Astrocyte of the cerebellum (primary cell): Measurements from ENCODE around the gene NCMAP.

ENCODE experiments used
- DNase-seq: peaks from one replicate; pipeline ENCODE4 v3.0.0-alpha.2; 2011; ENCODE audit warnings: low read depth
- H3K4me3 ChIP-seq: 2 replicates; pipeline ENCODE4 v1.5.1; 2011; ENCODE audit warnings: mild to moderate bottlenecking, low read depth, low read length, moderate library complexity
- in situ Hi-C: cut with HindIII; loops from 2 replicates; pipeline ENCODE4 v1.10.0; 2017; ENCODE audit warnings: low sequenced_read_pairs
- TF ChIP-seq, protein P1 (sequence below): IDR thresholded peaks from 2 replicates; pipeline ENCODE4 v1.5.1; 2012; ENCODE audit warnings: low read length, low read depth, moderate library complexity, mild to moderate bottlenecking; ENCODE audit errors: missing control alignments

NCMAP gene

DNA sequence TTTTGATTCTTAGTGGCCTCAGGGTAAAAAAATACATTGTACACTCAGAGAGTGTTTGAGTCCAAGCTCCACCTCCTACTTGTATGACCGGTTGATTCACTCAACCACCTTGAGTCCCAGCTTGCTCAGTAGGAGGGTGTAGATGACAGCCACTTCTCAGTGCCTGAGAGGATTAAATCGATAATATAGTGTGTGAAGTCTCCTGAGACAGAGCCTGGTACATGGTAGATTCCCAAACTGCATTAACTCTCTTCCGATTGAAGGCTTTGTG, 38.4 kb downstream of the NCMAP start:
- H3K4me3 ChIP-seq, result no peak overlapping the region
- DNase-seq, result no peak
- TF ChIP-seq, protein P1, sequence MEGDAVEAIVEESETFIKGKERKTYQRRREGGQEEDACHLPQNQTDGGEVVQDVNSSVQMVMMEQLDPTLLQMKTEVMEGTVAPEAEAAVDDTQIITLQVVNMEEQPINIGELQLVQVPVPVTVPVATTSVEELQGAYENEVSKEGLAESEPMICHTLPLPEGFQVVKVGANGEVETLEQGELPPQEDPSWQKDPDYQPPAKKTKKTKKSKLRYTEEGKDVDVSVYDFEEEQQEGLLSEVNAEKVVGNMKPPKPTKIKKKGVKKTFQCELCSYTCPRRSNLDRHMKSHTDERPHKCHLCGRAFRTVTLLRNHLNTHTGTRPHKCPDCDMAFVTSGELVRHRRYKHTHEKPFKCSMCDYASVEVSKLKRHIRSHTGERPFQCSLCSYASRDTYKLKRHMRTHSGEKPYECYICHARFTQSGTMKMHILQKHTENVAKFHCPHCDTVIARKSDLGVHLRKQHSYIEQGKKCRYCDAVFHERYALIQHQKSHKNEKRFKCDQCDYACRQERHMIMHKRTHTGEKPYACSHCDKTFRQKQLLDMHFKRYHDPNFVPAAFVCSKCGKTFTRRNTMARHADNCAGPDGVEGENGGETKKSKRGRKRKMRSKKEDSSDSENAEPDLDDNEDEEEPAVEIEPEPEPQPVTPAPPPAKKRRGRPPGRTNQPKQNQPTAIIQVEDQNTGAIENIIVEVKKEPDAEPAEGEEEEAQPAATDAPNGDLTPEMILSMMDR, result no peak
- in situ Hi-C loops, result no loop called here

DNA sequence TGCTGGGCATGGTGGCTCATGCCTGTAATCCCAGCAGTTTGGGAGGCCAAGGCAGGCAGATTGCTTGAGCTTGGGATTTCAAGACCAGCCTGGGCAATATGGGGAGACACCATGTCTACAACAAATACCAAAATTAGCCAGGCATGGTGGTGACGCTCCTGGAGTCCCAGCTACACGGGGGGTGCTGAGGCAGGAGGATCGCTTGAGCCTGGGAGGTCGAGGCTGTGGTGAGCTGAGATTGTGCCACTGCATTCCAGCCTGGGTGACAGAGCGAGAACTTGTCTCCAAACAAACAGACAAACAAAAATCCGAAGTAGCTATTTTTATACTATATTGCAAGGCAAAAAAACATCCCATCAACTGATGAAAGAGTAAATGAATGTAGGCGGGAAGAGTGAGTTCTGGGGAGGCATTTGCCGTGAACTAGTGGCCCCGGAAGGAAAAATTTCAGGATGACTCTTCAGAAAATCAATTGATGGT, 40.6 kb downstream of the NCMAP start:
- no peak for DNase-seq
- TF ChIP-seq, protein P1, result no peak
- H3K4me3 ChIP-seq, result no peak overlapping the region
- in situ Hi-C loops, result no loop called here

DNA sequence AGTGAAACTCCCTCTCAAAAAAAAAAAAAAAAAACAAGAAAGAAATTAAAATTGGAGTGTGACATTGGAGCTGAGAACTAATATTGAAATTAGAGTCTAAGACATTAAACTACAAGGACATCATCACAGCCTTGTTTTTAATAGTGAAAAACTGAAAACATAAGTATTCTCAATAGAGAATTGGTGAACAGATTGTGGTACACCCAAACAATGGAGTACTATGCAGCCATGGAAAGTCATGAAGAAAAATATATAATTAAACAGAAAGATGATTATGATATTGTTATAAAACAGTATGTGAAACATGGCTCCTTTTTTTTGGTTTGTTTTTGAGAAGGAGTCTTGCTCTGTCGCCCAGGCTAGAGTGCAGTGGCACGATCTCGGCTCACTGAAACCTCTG, 43.4 kb downstream of the NCMAP start:
- TF ChIP-seq, protein P1, result no peak
- DNase-seq, result no peak
- in situ Hi-C loops, result no loop called here
- no peak overlapping the region for H3K4me3 ChIP-seq

DNA sequence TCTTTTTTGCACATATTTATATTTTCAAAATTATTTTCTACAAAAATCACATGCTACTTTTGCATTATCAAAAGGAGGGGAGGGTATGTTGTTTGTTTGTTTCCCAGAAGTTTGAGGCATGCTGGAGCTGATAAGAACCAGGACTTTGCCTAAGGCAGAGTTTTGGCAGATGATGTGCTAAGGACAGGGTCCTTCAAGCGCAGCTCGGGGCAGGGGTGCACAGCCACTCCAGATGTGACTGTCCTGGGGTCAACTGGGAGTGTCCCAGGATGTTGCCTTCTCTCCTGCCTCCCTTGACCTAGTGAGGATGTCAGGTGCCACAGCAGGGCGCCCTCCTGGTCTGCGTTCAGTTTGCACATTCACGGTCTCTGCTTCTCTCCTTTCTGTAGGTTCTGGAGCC, 44.7 kb downstream of the NCMAP start:
- no peak for DNase-seq
- no peak overlapping the region for H3K4me3 ChIP-seq
- TF ChIP-seq, protein P1, result no peak
- in situ Hi-C loops, result no loop called here

DNA sequence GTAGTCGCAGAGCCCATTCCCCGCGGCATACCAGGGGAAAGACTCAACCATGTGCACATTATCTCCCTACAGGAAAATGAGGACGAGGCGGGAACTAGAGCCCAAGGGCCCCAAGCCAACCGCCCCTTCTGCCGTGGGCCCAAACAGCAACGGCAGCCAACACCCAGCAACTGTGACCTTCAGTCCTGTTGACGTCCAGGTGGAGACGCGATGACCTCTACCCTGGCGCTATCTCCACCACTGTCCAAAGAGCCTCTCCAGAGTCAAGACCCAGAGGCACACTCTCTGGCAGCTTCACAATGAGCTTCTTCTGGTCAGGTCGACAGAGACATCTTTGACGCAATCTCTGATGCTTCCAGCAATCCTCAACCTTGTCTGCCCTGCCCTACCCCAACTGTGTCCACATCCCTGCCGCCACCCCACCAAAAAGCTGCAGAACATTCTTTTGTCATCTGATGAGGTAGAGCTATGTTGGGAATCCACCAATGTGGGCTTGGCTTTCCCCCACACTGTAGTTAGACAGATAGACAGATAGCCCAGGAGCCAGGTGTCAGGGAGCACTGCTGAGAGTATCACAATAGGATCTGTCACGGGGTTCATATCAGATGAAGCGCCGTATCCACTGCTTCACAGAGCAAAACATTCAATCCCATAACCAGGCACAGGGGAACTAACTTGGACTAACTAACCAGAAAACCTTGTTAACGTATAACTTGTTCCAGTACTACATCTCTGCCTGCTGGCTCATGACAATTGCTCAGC, 49.8 kb downstream of the NCMAP start:
- no peak overlapping the region for H3K4me3 ChIP-seq
- TF ChIP-seq, protein P1, result no peak
- no peak for DNase-seq
- in situ Hi-C loops, result no loop called here

DNA sequence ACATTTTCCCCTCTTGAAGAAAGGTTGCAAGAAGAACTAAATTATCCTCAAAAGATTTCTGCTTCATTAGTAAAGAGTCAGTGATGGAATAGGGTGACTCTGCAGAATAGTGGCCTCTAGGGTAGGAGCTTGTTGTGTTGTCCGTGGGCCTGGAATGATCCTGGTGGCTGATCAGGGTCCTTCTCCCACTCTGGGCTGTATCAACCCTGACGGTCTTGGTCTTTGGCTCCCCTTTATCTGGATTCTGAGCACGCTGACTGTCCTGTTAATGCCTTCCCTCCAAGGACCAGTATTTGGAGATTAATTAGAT, 50.4 kb downstream of the NCMAP start:
- in situ Hi-C loops, result no loop called here
- TF ChIP-seq, protein P1, result no peak
- no peak for DNase-seq
- H3K4me3 ChIP-seq, result no peak overlapping the region

DNA sequence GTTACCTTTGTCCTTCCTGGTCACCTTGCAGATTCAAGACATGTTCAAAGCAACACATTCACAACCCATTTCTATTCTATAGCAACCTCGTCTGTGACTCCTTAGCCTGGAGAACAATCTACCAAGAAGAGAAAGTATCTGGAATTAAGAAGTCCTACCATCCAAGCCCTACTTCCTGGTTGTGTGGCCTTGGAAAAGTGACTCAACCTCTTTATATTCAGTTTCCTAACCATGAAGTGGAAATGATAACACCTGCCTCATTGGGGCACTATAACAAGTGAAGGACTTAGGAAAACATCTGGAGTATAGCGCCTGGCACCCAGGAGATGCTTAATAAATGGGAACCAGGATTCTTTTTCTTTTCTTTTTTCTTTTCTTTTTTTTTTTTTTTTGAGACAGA, 50.7 kb downstream of the NCMAP start:
- H3K4me3 ChIP-seq, result no peak overlapping the region
- TF ChIP-seq, protein P1, result no peak
- no peak for DNase-seq
- in situ Hi-C loops, result no loop called here
